Ramos (cell line): ENCODE results near the gene NTNG2.

Experiments
- in situ Hi-C: fragments of 300-500 bp; cut with MboI; formaldehyde crosslinking; loops from one replicate; pipeline ENCODE4 v1.14.3; 2022; ENCODE audit warnings: low sequenced_read_pairs; ENCODE audit not compliant: unreplicated experiment

The NTNG2 gene

GRCh38 chr9:132231019-132231701 is 69.3 kb downstream of the NTNG2 start:
- in situ Hi-C loops: no loop called here

- in situ Hi-C loops: no loop called here
Measured at GRCh38 chr9:132232522-132232921, 70.7 kb downstream of the NTNG2 start.

- in situ Hi-C loops: no loop called here
Measured at GRCh38 chr9:132233138-132233537, 71.3 kb downstream of the NTNG2 start.

- in situ Hi-C loops: no loop called here
Measured at GRCh38 chr9:132234535-132234934, 72.7 kb downstream of the NTNG2 start.

- in situ Hi-C loops: no loop called here
Measured at GRCh38 chr9:132235125-132235524, 73.3 kb downstream of the NTNG2 start.

- in situ Hi-C loops: no loop called here
Measured at GRCh38 chr9:132235894-132236661, 74.2 kb downstream of the NTNG2 start.

- in situ Hi-C loops: no loop called here
Measured at GRCh38 chr9:132236662-132237311, 74.9 kb downstream of the NTNG2 start.

- in situ Hi-C loops: no loop called here
Measured at GRCh38 chr9:132237481-132237880, 75.6 kb downstream of the NTNG2 start.

- in situ Hi-C loops: no loop called here
Measured at GRCh38 chr9:132238026-132238972, 76.4 kb downstream of the NTNG2 start.

- in situ Hi-C loops: no loop called here
Measured at GRCh38 chr9:132238992-132239391, 77.1 kb downstream of the NTNG2 start.

- in situ Hi-C loops: no loop called here
Measured at GRCh38 chr9:132239518-132239917, 77.7 kb downstream of the NTNG2 start.

GRCh38 chr9:132239999-132240840 is 78.4 kb downstream of the NTNG2 start:
- in situ Hi-C loops: no loop called here

- in situ Hi-C loops: no loop called here
Measured at GRCh38 chr9:132240841-132241482, 79.1 kb downstream of the NTNG2 start.

GRCh38 chr9:132241483-132241839 is 79.6 kb downstream of the NTNG2 start:
- in situ Hi-C loops: no loop called here

- in situ Hi-C loops: no loop called here
Measured at GRCh38 chr9:132241840-132242620, 80.2 kb downstream of the NTNG2 start.

- in situ Hi-C loops: no loop called here
Measured at GRCh38 chr9:132242621-132243155, 80.8 kb downstream of the NTNG2 start.

GRCh38 chr9:132243156-132244074 is 81.6 kb downstream of the NTNG2 start:
- in situ Hi-C loops: no loop called here
